Measurements from ENCODE around the gene LRRC75A. TPM values are rescaled to one million over a fixed set of nuclear protein-coding genes. Genes with fewer than 3 reads are reported as not detected.

The LRRC75A gene
- polyA plus RNA-seq, 3 donors: 1.0 to 2.4 (median 1.4) TPM

DNA sequence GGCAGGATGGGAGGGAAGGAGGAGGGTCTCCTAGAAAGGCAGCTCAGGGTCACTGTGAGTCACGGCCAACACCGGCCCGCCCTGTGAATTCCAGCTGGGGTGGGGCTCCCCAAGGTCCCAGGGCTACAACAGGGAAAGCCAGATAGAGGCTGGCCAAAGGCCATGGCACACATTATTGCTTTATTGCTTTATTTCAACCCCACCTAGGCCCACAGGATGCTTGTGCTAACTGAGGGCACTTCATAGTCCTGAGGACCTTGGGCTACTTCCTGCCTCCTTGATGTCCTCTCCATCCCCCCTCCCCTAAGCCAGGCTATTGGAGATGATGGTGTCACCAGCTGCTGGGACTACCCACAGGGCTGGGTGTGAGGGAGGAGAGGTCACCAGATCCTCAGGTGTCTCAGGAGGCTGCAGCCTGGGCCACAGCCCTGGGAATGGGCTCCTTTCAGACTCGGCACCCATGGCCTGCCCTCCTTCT lies 26.1 kb downstream of the LRRC75A start:
- Histone ChIP-seq H3K4me3 (replicated peaks in 1 of 3; ENCODE audit: low read depth in 2 of 3, low read length in 3 of 3) (no peak overlapping the region), H3K9me3 (replicated peaks in 1 of 2; ENCODE audit: control insufficient read depth in 1 of 2, insufficient read depth in 1 of 2, low read length in 2 of 2) (no peaks in the 10 kb centered on the region), H3K27ac (ENCODE audit: low read depth in 1 of 2, low read length in 2 of 2) (no peak overlapping the region), H4K20me1 (ENCODE audit: insufficient read depth, low read length) (no peaks in the 10 kb centered on the region), H3K27me3 (ENCODE audit: control insufficient read depth in 2 of 2, insufficient read depth in 2 of 2, low read length in 2 of 2) (no peaks in the 10 kb centered on the region), H2AFZ (ENCODE audit: insufficient read depth, low read depth, low read length, poor library complexity, severe bottlenecking) (no peak overlapping the region), H3K4me2 (replicated peaks; ENCODE audit: extremely low read depth, low read length, poor library complexity, severe bottlenecking) (no peak overlapping the region), H3K4me1 (ENCODE audit: control insufficient read depth in 1 of 2, insufficient read depth in 2 of 2, low read length in 2 of 2) (no peaks in the 10 kb centered on the region), H3K79me2 (ENCODE audit: insufficient read depth, low read length) (no peaks in the 10 kb centered on the region), H3K36me3 (replicated peaks in 1 of 2; ENCODE audit: control insufficient read depth in 1 of 2, insufficient read depth in 2 of 2, low read length in 2 of 2) (no peaks in the 10 kb centered on the region), H3K9ac (ENCODE audit: insufficient read depth, low read length, poor library complexity, severe bottlenecking) (no peak overlapping the region)
- Mint-ChIP-seq H3K36me3 (peaks cover 0 to 10% of the 10 kb centered on the region in 2 donors), H3K9me3 (peaks cover 0 to 2% (median 0%) of the 10 kb centered on the region in 7 donors), H3K27ac (no peak overlapping the region), H3K4me3 (no peak overlapping the region), H3K4me1 (peaks cover 5% of the 10 kb centered on the region), H3K27me3 (ENCODE audit: low read depth in 3 of 3) (peaks cover 0 to 3% (median under 1%) of the 10 kb centered on the region in 3 donors)
- TF ChIP-seq, protein P1, sequence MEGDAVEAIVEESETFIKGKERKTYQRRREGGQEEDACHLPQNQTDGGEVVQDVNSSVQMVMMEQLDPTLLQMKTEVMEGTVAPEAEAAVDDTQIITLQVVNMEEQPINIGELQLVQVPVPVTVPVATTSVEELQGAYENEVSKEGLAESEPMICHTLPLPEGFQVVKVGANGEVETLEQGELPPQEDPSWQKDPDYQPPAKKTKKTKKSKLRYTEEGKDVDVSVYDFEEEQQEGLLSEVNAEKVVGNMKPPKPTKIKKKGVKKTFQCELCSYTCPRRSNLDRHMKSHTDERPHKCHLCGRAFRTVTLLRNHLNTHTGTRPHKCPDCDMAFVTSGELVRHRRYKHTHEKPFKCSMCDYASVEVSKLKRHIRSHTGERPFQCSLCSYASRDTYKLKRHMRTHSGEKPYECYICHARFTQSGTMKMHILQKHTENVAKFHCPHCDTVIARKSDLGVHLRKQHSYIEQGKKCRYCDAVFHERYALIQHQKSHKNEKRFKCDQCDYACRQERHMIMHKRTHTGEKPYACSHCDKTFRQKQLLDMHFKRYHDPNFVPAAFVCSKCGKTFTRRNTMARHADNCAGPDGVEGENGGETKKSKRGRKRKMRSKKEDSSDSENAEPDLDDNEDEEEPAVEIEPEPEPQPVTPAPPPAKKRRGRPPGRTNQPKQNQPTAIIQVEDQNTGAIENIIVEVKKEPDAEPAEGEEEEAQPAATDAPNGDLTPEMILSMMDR (IDR thresholded peaks at IDR 0.05): no peak
- intact Hi-C loops (cut with micrococcal nuclease): no loop called here
- WGBS (ENCODE audit: insufficient coverage): 100% methylated on average over 4 of the region's 4 CpGs
- no peak for DNase-seq

DNA sequence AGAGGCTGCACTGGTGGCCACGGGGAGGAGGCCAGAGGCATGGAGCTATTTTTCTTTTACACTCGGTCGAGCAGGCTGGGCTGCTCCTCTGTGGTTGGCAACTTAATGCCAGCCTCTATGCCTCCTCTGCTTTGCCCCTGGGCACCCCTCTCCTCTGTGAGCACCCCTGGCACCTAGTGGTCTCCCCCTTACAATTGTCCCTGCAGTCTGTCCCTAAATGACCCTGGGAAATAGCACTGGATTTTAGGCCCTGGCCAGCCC lies 27.0 kb downstream of the LRRC75A start:
- H3K4me3 ChIP-seq (replicated peaks in 1 of 3; ENCODE audit: low read depth in 2 of 3, low read length in 3 of 3): no peak overlapping the region
- TF ChIP-seq, protein P1 (IDR thresholded peaks at IDR 0.05): no peak
- Mint-ChIP-seq H3K36me3 (peaks cover 0 to 14% of the 10 kb centered on the region in 2 donors), H3K9me3 (peaks cover 0 to 2% (median 0%) of the 10 kb centered on the region in 7 donors), H3K27ac (no peak overlapping the region), H3K4me3 (no peak overlapping the region), H3K4me1 (peaks cover under 1% of the 10 kb centered on the region), H3K27me3 (ENCODE audit: low read depth in 3 of 3) (peaks cover 0 to 3% (median 0%) of the 10 kb centered on the region in 3 donors)
- H3K9me3 ChIP-seq (replicated peaks in 1 of 2; ENCODE audit: control insufficient read depth in 1 of 2, insufficient read depth in 1 of 2, low read length in 2 of 2): no peaks in the 10 kb centered on the region
- H3K9ac ChIP-seq (ENCODE audit: insufficient read depth, low read length, poor library complexity, severe bottlenecking): no peak overlapping the region
- H4K20me1 ChIP-seq (ENCODE audit: insufficient read depth, low read length): no peaks in the 10 kb centered on the region
- H3K4me1 ChIP-seq (ENCODE audit: control insufficient read depth in 1 of 2, insufficient read depth in 2 of 2, low read length in 2 of 2): no peaks in the 10 kb centered on the region
- 100% methylated on average over 3 of the region's 3 CpGs for WGBS (ENCODE audit: insufficient coverage)
- no peaks in the 10 kb centered on the region for H3K27me3 ChIP-seq (ENCODE audit: control insufficient read depth in 2 of 2, insufficient read depth in 2 of 2, low read length in 2 of 2)
- no peak overlapping the region for H2AFZ ChIP-seq (ENCODE audit: insufficient read depth, low read depth, low read length, poor library complexity, severe bottlenecking)
- H3K4me2 ChIP-seq (replicated peaks; ENCODE audit: extremely low read depth, low read length, poor library complexity, severe bottlenecking): no peak overlapping the region
- H3K79me2 ChIP-seq (ENCODE audit: insufficient read depth, low read length): no peaks in the 10 kb centered on the region
- H3K27ac ChIP-seq (ENCODE audit: low read depth in 1 of 2, low read length in 2 of 2): no peak overlapping the region
- intact Hi-C loops (cut with micrococcal nuclease): no loop called here
- DNase-seq: no peak
- H3K36me3 ChIP-seq (replicated peaks in 1 of 2; ENCODE audit: control insufficient read depth in 1 of 2, insufficient read depth in 2 of 2, low read length in 2 of 2): no peaks in the 10 kb centered on the region
